SW480 (cell line): ENCODE results near the gene OPTC.

Experiments used
- DNase-seq: peaks from one replicate; pipeline ENCODE4 v3.0.0-alpha.2; 2016; ENCODE audit warnings: low spot score

OPTC gene

GRCh38 chr1:203491664-203492063 is 2.3 kb upstream of the OPTC start:
- no peak for DNase-seq

GRCh38 chr1:203492082-203492747 is 1.7 kb upstream of the OPTC start:
- no peak for DNase-seq

- no peak for DNase-seq
These were observed 1.2 kb upstream of the OPTC start for GRCh38 chr1:203492748-203493130.

- no peak for DNase-seq
These were observed 1.9 kb downstream of the OPTC start for GRCh38 chr1:203495845-203496244.

- DNase-seq, result no peak
These were observed 3.4 kb downstream of the OPTC start for GRCh38 chr1:203497269-203497777.

- DNase-seq, result no peak
These were observed 5.8 kb downstream of the OPTC start for GRCh38 chr1:203499643-203500278.

GRCh38 chr1:203500279-203500678 is 6.3 kb downstream of the OPTC start:
- DNase-seq, result no peak

GRCh38 chr1:203503836-203504235 is 9.9 kb downstream of the OPTC start:
- DNase-seq, result no peak

GRCh38 chr1:203504400-203505250 is 10.7 kb downstream of the OPTC start:
- DNase-seq, result peak; percentile 66

GRCh38 chr1:203505526-203506204 is 11.7 kb downstream of the OPTC start:
- DNase-seq, result no peak

GRCh38 chr1:203506858-203507626 is 13.1 kb downstream of the OPTC start:
- no peak for DNase-seq

GRCh38 chr1:203507759-203508158 is 13.8 kb downstream of the OPTC start:
- no peak for DNase-seq

- DNase-seq, result no peak
These were observed 14.6 kb downstream of the OPTC start for GRCh38 chr1:203508463-203509073.

- DNase-seq, result no peak
These were observed 15.2 kb downstream of the OPTC start for GRCh38 chr1:203509135-203509534.

GRCh38 chr1:203511513-203511912 is 17.6 kb downstream of the OPTC start:
- DNase-seq, result no peak

GRCh38 chr1:203511930-203512329 is 18.0 kb downstream of the OPTC start:
- DNase-seq, result no peak

- no peak for DNase-seq
These were observed 18.5 kb downstream of the OPTC start for GRCh38 chr1:203512517-203512847.

GRCh38 chr1:203512848-203513584 is 19.1 kb downstream of the OPTC start:
- DNase-seq, result peak; percentile 83

GRCh38 chr1:203513585-203514031 is 19.7 kb downstream of the OPTC start:
- no peak for DNase-seq

- no peak for DNase-seq
These were observed 22.2 kb downstream of the OPTC start for GRCh38 chr1:203516184-203516583.
